ENCODE data around the gene FOXP1.
"Not testable (repeated sequence)": the region's sequence is repeated elsewhere in the genome, so short reads cannot be mapped to it uniquely, and the experiment has no call there.

Gene FOXP1

GRCh38 chr3:71438071-71438685, 145.3 kb downstream of the FOXP1 start:
- DNase-seq (ENCODE audit: extremely low spot score), result no peak
- CTCF ChIA-PET, result no interaction called here
- POLR2A ChIA-PET, result no interaction called here
- no peak for TF ChIP-seq L3MBTL2 (conservative IDR thresholded peaks at IDR 0.05)
- TF ChIP-seq ARNT (IDR thresholded peaks at IDR 0.05), result no peak
- no peak for TF ChIP-seq PKNOX1 (IDR thresholded peaks at IDR 0.05)
- no peak for TF ChIP-seq LEF1 (IDR thresholded peaks at IDR 0.05; ENCODE audit: borderline replicate concordance)
- TF ChIP-seq ELF4 (IDR thresholded peaks at IDR 0.05), result no peak
- TF ChIP-seq NFRKB (IDR thresholded peaks at IDR 0.05), result no peak
- no peak for TF ChIP-seq SUZ12 (IDR thresholded peaks at IDR 0.05)
- TF ChIP-seq BHLHE40 (IDR thresholded peaks at IDR 0.05; ENCODE audit: borderline replicate concordance), result no peak
- TF ChIP-seq ZNF384 (IDR thresholded peaks at IDR 0.05), result no peak
- no peak for TF ChIP-seq FOXA1 (IDR thresholded peaks at IDR 0.05)
- TF ChIP-seq HDGF (IDR thresholded peaks at IDR 0.05; ENCODE audit: borderline replicate concordance), result no peak

GRCh38 chr3:71436337-71436736, 147.2 kb downstream of the FOXP1 start:
- TF ChIP-seq L3MBTL2 (conservative IDR thresholded peaks at IDR 0.05) (no peak), LEF1 (IDR thresholded peaks at IDR 0.05; ENCODE audit: borderline replicate concordance) (no peak), BHLHE40 (IDR thresholded peaks at IDR 0.05; ENCODE audit: borderline replicate concordance) (no peak), FOXM1 (IDR thresholded peaks at IDR 0.05; ENCODE audit: borderline replicate concordance) (no peak), ARNT (IDR thresholded peaks at IDR 0.05) (no peak), NFRKB (IDR thresholded peaks at IDR 0.05) (no peak), FOXK2 (IDR thresholded peaks at IDR 0.05) (no peak), FOXA1 (IDR thresholded peaks at IDR 0.05) (no peak), HDGF (IDR thresholded peaks at IDR 0.05; ENCODE audit: borderline replicate concordance) (no peak), ELF4 (IDR thresholded peaks at IDR 0.05) (no peak), TARDBP (IDR thresholded peaks at IDR 0.05) (no peak), SUZ12 (IDR thresholded peaks at IDR 0.05) (no peak), PKNOX1 (IDR thresholded peaks at IDR 0.05) (no peak), CTBP1 (IDR thresholded peaks at IDR 0.05; ENCODE audit: borderline replicate concordance) (no peak), SP1 (IDR thresholded peaks at IDR 0.05) (no peak)
- ChIA-PET POLR2A (no interaction called here), CTCF (no interaction called here)
- no peak for DNase-seq (ENCODE audit: extremely low spot score)

- POLR2A ChIA-PET; DNase-seq (ENCODE audit: extremely low spot score); CTCF ChIA-PET: not testable (repeated sequence)
These were observed 147.7 kb downstream of the FOXP1 start for GRCh38 chr3:71435836-71436235.

- POLR2A ChIA-PET, result no interaction called here
- DNase-seq (ENCODE audit: extremely low spot score), result no peak
- no peak for TF ChIP-seq TARDBP (IDR thresholded peaks at IDR 0.05)
- TF ChIP-seq NFRKB (IDR thresholded peaks at IDR 0.05), result no peak
- no peak for TF ChIP-seq FOXK2 (IDR thresholded peaks at IDR 0.05)
- no peak for TF ChIP-seq BHLHE40 (IDR thresholded peaks at IDR 0.05; ENCODE audit: borderline replicate concordance)
- CTCF ChIA-PET, result no interaction called here
These were observed 149.9 kb downstream of the FOXP1 start for GRCh38 chr3:71433631-71434030.

- DNase-seq (ENCODE audit: extremely low spot score), result no peak
- TF ChIP-seq NFRKB (IDR thresholded peaks at IDR 0.05) (no peak), L3MBTL2 (conservative IDR thresholded peaks at IDR 0.05) (no peak), TARDBP (IDR thresholded peaks at IDR 0.05) (no peak), ELF4 (IDR thresholded peaks at IDR 0.05) (no peak), LEF1 (IDR thresholded peaks at IDR 0.05; ENCODE audit: borderline replicate concordance) (no peak), ZNF384 (IDR thresholded peaks at IDR 0.05) (no peak), BHLHE40 (IDR thresholded peaks at IDR 0.05; ENCODE audit: borderline replicate concordance) (no peak), PKNOX1 (IDR thresholded peaks at IDR 0.05) (no peak), FOXM1 (IDR thresholded peaks at IDR 0.05; ENCODE audit: borderline replicate concordance) (no peak), ARNT (IDR thresholded peaks at IDR 0.05) (no peak), SUZ12 (IDR thresholded peaks at IDR 0.05) (no peak), HDGF (IDR thresholded peaks at IDR 0.05; ENCODE audit: borderline replicate concordance) (no peak), SP1 (IDR thresholded peaks at IDR 0.05) (no peak), FOXK2 (IDR thresholded peaks at IDR 0.05) (no peak), FOXA1 (IDR thresholded peaks at IDR 0.05) (no peak), CTBP1 (IDR thresholded peaks at IDR 0.05; ENCODE audit: borderline replicate concordance) (no peak)
- ChIA-PET POLR2A (no interaction called here), CTCF (interaction anchor here (0.6 kb wide), 1 partner anchor 256 kb away, joined by 3 read pairs; no protein-coding TSS in a partner anchor)
These were observed 151.2 kb downstream of the FOXP1 start for GRCh38 chr3:71432044-71432975.

- no peak for DNase-seq (ENCODE audit: extremely low spot score)
- ChIA-PET POLR2A (no interaction called here), CTCF (interaction anchor here (0.6 kb wide), 1 partner anchor 255 kb away, joined by 3 read pairs; no protein-coding TSS in a partner anchor)
- TF ChIP-seq ZNF384 (IDR thresholded peaks at IDR 0.05) (no peak), TARDBP (IDR thresholded peaks at IDR 0.05) (no peak), NFRKB (IDR thresholded peaks at IDR 0.05) (no peak), L3MBTL2 (conservative IDR thresholded peaks at IDR 0.05) (no peak), ELF4 (IDR thresholded peaks at IDR 0.05) (no peak), FOXK2 (IDR thresholded peaks at IDR 0.05) (no peak), FOXM1 (IDR thresholded peaks at IDR 0.05; ENCODE audit: borderline replicate concordance) (no peak), HDGF (IDR thresholded peaks at IDR 0.05; ENCODE audit: borderline replicate concordance) (no peak), SUZ12 (IDR thresholded peaks at IDR 0.05) (no peak), PKNOX1 (IDR thresholded peaks at IDR 0.05) (no peak), BHLHE40 (IDR thresholded peaks at IDR 0.05; ENCODE audit: borderline replicate concordance) (no peak), FOXA1 (IDR thresholded peaks at IDR 0.05) (no peak)
These were observed 152.5 kb downstream of the FOXP1 start for GRCh38 chr3:71430941-71431552.

All from HEK293T (cell line).